GM12878 (cell line): ENCODE results near the gene MVB12B. TPM values are rescaled to one million over a fixed set of nuclear protein-coding genes. Genes with fewer than 3 reads are reported as not detected.

Source experiments
- ATAC-seq: fragments of 200-7000 bp; cut with Tn5 transposase; 3 replicates; pipeline ENCODE4 v1.9.1; 2020; ENCODE audit warnings: mild to moderate bottlenecking, moderate library complexity
- BruUV-seq: library from RNA; stranded (reverse); fragments of 400-500 nt; replicated peaks from 2 replicates; lab custom pipeline; 2021; lab: Mats Ljungman, UMichigan
- CTCF ChIA-PET: fragments of 300-600 bp; sonication (Branson Sonifier 250); formaldehyde crosslinking; extraction: SDS; loops from one replicate; lab custom pipeline; 2021; ENCODE audit warnings: inconsistent platforms; lab: Yijun Ruan, JAX
- POLR2A ChIA-PET: fragments of 350-600 bp; formaldehyde crosslinking; extraction: SDS; loops from one replicate; lab custom pipeline; 2021; ENCODE audit warnings: inconsistent platforms; lab: Charles Lee
- RAD21 ChIA-PET: fragments of 300-600 bp; sonication (Branson Sonifier 250); formaldehyde crosslinking; loops from one replicate; lab custom pipeline; 2023; ENCODE audit warnings: antibody characterized with exemption; ENCODE audit not compliant: unreplicated experiment; lab: Charles Lee
- SMC1A ChIA-PET: fragments of 300-600 bp; sonication (Branson Sonifier 250); formaldehyde crosslinking; loops from one replicate; lab custom pipeline; 2023; ENCODE audit not compliant: unreplicated experiment, uncharacterized antibody; lab: Charles Lee
- DNase-seq: peaks from one replicate; pipeline ENCODE4 v3.0.0-alpha.2; 2011; ENCODE audit warnings: low read depth, low spot score
- FAIRE-seq: peaks from 3 replicates; lab custom pipeline; 2011; peaks lifted over from hg19 to GRCh38; lab: Jason Lieb, UNC
- H2AFZ ChIP-seq: 2 replicates; pipeline ENCODE4 v1.6.0; 2011; ENCODE audit warnings: low read depth, low read length, control low read depth; ENCODE audit not compliant: control insufficient read depth
- H3K27ac ChIP-seq: 2 replicates; pipeline ENCODE4 v1.5.1; 2011; ENCODE audit warnings: control low read depth; ENCODE audit not compliant: control insufficient read depth, insufficient read depth
- H3K27me3 ChIP-seq, 2 experiments: replicated peaks in 1 of 2; 2 replicates each; pipeline versions ENCODE4 v1.6.0 to v1.6.1; 2011; ENCODE audit warnings: low read length in 1 of 2; ENCODE audit not compliant: control insufficient read depth in 2 of 2, insufficient read depth in 2 of 2
- H3K36me3 ChIP-seq, 2 experiments: 2 replicates each; pipeline ENCODE4 v1.5.1; 2011; ENCODE audit warnings: low read length in 1 of 2; ENCODE audit not compliant: control insufficient read depth in 2 of 2, insufficient read depth in 2 of 2
- H3K4me1 ChIP-seq: 2 replicates; pipeline ENCODE4 v1.6.1; 2011; ENCODE audit warnings: mild to moderate bottlenecking, low read length, moderate library complexity, mixed read lengths; ENCODE audit not compliant: control insufficient read depth, insufficient read depth
- H3K4me2 ChIP-seq: 2 replicates; pipeline ENCODE4 v1.6.0; 2011; ENCODE audit warnings: control low read depth; ENCODE audit not compliant: control insufficient read depth, insufficient read depth
- H3K4me3 ChIP-seq: fragments of 200-600 bp; sonication (generic); 2 replicates; pipeline ENCODE4 v1.5.1; 2016
- H3K79me2 ChIP-seq: 2 replicates; pipeline ENCODE4 v1.6.0; 2011; ENCODE audit warnings: low read length; ENCODE audit not compliant: control insufficient read depth, insufficient read depth
- H3K9ac ChIP-seq: 2 replicates; pipeline ENCODE4 v1.8.0; 2011; ENCODE audit warnings: low read length, control low read depth, mixed read lengths; ENCODE audit not compliant: control insufficient read depth, insufficient read depth
- H3K9me3 ChIP-seq: replicated peaks from 3 replicates; pipeline ENCODE4 v1.5.1; 2011; ENCODE audit warnings: mild to moderate bottlenecking, low read length; ENCODE audit not compliant: control insufficient read depth, insufficient read depth
- H4K20me1 ChIP-seq: 2 replicates; pipeline ENCODE4 v1.6.0; 2011; ENCODE audit not compliant: control insufficient read depth, insufficient read depth
- CBX3 ChIP-seq: fragments of 200-600 bp; sonication (generic); IDR thresholded peaks from 2 replicates; pipeline ENCODE4 v1.6.1; 2016; ENCODE audit warnings: low read depth, borderline replicate concordance
- EP300 ChIP-seq, 2 experiments: fragments of 150-350 bp in 1 of 2; IDR thresholded peaks; 2 replicates each; pipeline ENCODE4 v1.6.1; 2011 to 2012; ENCODE audit warnings: low read depth in 2 of 2, low read length in 2 of 2, borderline replicate concordance in 1 of 2, improper control_type of control experiment in 1 of 2, inconsistent platforms in 1 of 2; ENCODE audit not compliant: control insufficient read depth in 1 of 2
- POLR2A ChIP-seq: IDR thresholded peaks from 2 replicates; pipeline ENCODE4 v1.6.1; 2011; ENCODE audit warnings: low read depth, mild to moderate bottlenecking, low read length
- POLR2AphosphoS5 ChIP-seq: IDR thresholded peaks from 2 replicates; pipeline ENCODE4 v1.6.1; 2011; ENCODE audit warnings: mild to moderate bottlenecking, low read length, inconsistent platforms
- RAD21 ChIP-seq: IDR thresholded peaks from 2 replicates; pipeline ENCODE4 v1.6.1; 2011; ENCODE audit warnings: mild to moderate bottlenecking, low read depth, low read length, moderate library complexity; ENCODE audit not compliant: insufficient read depth
- RELA ChIP-seq: fragments of 450-650 bp; IDR thresholded peaks from 2 replicates; pipeline ENCODE4 v1.8.0; 2014; ENCODE audit warnings: borderline replicate concordance; ENCODE audit not compliant: partially characterized antibody
- TARDBP ChIP-seq: IDR thresholded peaks from 2 replicates; pipeline ENCODE4 v1.6.1; 2016; ENCODE audit warnings: borderline replicate concordance
- ZNF24 ChIP-seq: fragments of 450-650 bp; IDR thresholded peaks from 2 replicates; pipeline ENCODE4 v1.6.1; 2017; ENCODE audit warnings: antibody characterized with exemption, mild to moderate bottlenecking
- WGBS: methylation state at CpG from one replicate; pipeline ENCODE4 v1.1.6; 2016; ENCODE audit warnings: low lambda C conversion rate; ENCODE audit not compliant: insufficient replicate concordance, insufficient coverage; ENCODE audit errors: missing lambda C conversion rate; 5-methylcytosine and 5-hydroxymethylcytosine counted together
- in situ Hi-C: fragments of 300-500 bp; cut with MboI; formaldehyde crosslinking; loops from 9 replicates; pipeline ENCODE4 v1.14.3; 2018; ENCODE audit warnings: mixed read lengths
- intact Hi-C: fragments of 100-400 bp; cut with micrococcal nuclease; formaldehyde crosslinking; loops from one replicate; pipeline ENCODE4 v1.14.2; 2022; ENCODE audit not compliant: unreplicated experiment
- polyA plus RNA-seq, 11 experiments: library from polyadenylated mRNA; depleted of rRNA in 4 of 11; unstranded in 6 of 11; stranded (reverse) in 5 of 11; fragments of >200 nt; fragmentation: Nextera tagmentation in 4 of 11; fragmentation: Illumina TruSeq in 1 of 11; extraction: Ambion mirVana in 4 of 11; extraction: Trizol in 1 of 11; gene quantifications; 1 replicate in 1 of 11; 2 replicates in 10 of 11; pipeline versions ENCODE4 v1.2.1 to v1.2.3, GENCODE V29; 2011 to 2016; ENCODE audit warnings: inconsistent platforms in 2 of 11, missing spikeins in 2 of 11, low read depth in 1 of 11
- total RNA-seq, 4 experiments: library from RNA; depleted of rRNA in 3 of 4; stranded (reverse); fragments of >200 nt in 3 of 4; fragmentation: Illumina TruSeq in 1 of 4; extraction: Trizol in 1 of 4; gene quantifications; 2 replicates each; pipeline versions ENCODE4 v1.2.1 to v1.2.3, GENCODE V29; 2013 to 2021
- TF ChIP-seq, protein P1 (sequence below): fragments of 150-350 bp; IDR thresholded peaks from 2 replicates; pipeline ENCODE4 v1.6.1; 2014; ENCODE audit warnings: mild to moderate bottlenecking, low read depth, low read length

Gene MVB12B
- total and polyA plus RNA-seq, 10 of the 15 experiments (the other 5 are each of a cell fraction or from before 2014, with no cell fraction given), result 0.08 TPM; not detected in 9

DNA sequence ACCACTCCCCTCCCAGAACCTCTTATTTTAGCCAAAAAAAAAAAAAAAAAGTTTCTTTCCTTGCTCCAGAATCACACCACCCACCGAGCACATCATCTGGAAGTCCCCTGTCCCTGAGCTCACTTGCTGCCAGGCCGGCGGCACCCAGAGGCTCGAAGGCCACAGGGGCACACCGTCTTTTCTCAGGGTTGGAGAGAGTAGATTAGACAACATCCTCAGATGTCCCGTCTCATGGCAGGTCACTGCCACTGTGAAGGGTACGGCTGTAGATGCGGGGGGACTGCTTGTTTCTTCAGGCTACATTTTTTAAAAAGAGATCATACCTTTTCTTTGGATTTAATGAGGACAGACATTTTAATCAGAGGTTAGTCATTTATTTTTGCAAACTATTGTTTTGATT, 109.0 kb downstream of the MVB12B start:
- no peaks in the 10 kb centered on the region for H3K9me3 ChIP-seq
- peaks cover under 1 to 3% of the 10 kb centered on the region in 2 experiments; a peak in 3 of 4 replicates for H3K27me3 ChIP-seq
- no peak overlapping the region for H3K27ac ChIP-seq
- in situ Hi-C loops, result no loop called here
- no peak for DNase-seq
- WGBS, result 57% methylated on average over 8 of the region's 8 CpGs
- BruUV-seq, result no TSS peak
- SMC1A ChIA-PET, result interaction anchor here (0.6 kb wide), 1 partner anchor 486 kb away, joined by 3 read pairs; no protein-coding TSS in a partner anchor
- no peak for FAIRE-seq
- CTCF ChIA-PET, result no interaction called here
- no peak for ATAC-seq
- TF ChIP-seq RELA (no peak), POLR2AphosphoS5 (no peak)
- intact Hi-C loops, result no loop called here
- no peaks in the 10 kb centered on the region for H4K20me1 ChIP-seq
- H3K79me2 ChIP-seq, result no peaks in the 10 kb centered on the region
- H3K9ac ChIP-seq, result no peak overlapping the region
- H2AFZ ChIP-seq, result no peak overlapping the region
- POLR2A ChIA-PET, result no interaction called here
- no peak overlapping the region for H3K4me2 ChIP-seq
- no peak overlapping the region for H3K4me3 ChIP-seq
- H3K36me3 ChIP-seq, result no peaks in the 10 kb centered on the region
- no peaks in the 10 kb centered on the region for H3K4me1 ChIP-seq
- RAD21 ChIA-PET, result interaction anchor here (0.7 kb wide), 1 partner anchor 235 kb away, joined by 3 read pairs; no protein-coding TSS in a partner anchor

DNA sequence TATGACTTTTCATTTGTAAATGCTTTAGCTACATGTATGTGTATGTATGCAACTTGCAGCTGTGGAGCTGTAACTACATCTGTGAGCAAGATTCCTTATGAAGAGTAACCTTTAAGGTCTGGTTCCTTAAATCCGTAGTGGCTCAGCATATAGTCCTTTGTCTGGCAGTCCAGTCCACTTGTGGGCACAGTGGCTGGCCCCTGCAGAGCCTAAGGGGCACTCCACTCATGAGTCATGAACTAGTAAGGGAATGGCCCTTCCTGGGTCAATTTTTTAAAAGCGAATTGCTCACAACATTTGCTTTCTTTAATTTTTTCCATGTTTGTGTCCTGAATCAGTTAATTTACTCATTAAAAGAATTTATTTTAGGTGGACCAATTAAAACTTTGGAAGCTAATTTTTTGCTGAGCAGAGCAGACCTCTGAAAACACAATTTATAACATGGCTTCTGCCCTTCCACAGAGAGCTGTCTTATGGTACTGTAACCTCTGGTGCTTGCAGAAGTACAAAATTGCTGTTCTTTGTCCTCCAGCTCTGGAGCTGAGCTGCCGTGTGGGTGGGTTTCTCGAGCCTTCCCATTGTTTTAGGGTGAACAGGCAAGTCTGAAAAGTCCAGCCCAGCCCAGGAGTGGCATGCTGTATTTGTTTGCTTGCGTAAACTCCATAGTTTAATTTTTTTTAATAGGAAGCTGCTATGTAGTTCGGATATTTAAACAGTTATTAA, 110.1 kb downstream of the MVB12B start:
- in situ Hi-C loops, result no loop called here
- FAIRE-seq (no peak), ATAC-seq (no peak), DNase-seq (no peak)
- WGBS, result 17% methylated on average over 6 of the region's 6 CpGs
- H3K79me2 ChIP-seq, result no peaks in the 10 kb centered on the region
- H3K9me3 ChIP-seq, result no peaks in the 10 kb centered on the region
- POLR2A ChIA-PET, result no interaction called here
- TF ChIP-seq TARDBP, result no peak
- TF ChIP-seq ZNF24, result no peak
- TF ChIP-seq EP300 (IDR thresholded peaks at IDR 0.05; ENCODE audit: borderline replicate concordance in 1 of 2, control insufficient read depth in 1 of 2, low read depth in 2 of 2, low read length in 2 of 2), result no peak
- TF ChIP-seq CBX3, result no peak
- TF ChIP-seq, protein P1, sequence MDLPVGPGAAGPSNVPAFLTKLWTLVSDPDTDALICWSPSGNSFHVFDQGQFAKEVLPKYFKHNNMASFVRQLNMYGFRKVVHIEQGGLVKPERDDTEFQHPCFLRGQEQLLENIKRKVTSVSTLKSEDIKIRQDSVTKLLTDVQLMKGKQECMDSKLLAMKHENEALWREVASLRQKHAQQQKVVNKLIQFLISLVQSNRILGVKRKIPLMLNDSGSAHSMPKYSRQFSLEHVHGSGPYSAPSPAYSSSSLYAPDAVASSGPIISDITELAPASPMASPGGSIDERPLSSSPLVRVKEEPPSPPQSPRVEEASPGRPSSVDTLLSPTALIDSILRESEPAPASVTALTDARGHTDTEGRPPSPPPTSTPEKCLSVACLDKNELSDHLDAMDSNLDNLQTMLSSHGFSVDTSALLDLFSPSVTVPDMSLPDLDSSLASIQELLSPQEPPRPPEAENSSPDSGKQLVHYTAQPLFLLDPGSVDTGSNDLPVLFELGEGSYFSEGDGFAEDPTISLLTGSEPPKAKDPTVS, result no peak
- TF ChIP-seq RAD21, result no peak
- TF ChIP-seq POLR2A, result no peak
- CTCF ChIA-PET, result interaction anchor here (1.2 kb wide), 1 partner anchor 11 kb away, joined by 3 read pairs; no protein-coding TSS in a partner anchor
- SMC1A ChIA-PET, result no interaction called here
- no TSS peak for BruUV-seq
- RAD21 ChIA-PET, result no interaction called here
- H3K4me3 ChIP-seq, result no peak overlapping the region
- no peak overlapping the region for H3K27ac ChIP-seq
- no peak overlapping the region for H3K9ac ChIP-seq
- intact Hi-C loops, result no loop called here
- H3K36me3 ChIP-seq, result no peaks in the 10 kb centered on the region
- H4K20me1 ChIP-seq, result no peaks in the 10 kb centered on the region
- no peak overlapping the region for H2AFZ ChIP-seq
- no peak overlapping the region for H3K4me2 ChIP-seq
- no peaks in the 10 kb centered on the region for H3K4me1 ChIP-seq
- peaks cover 0 to 3% of the 10 kb centered on the region in 2 experiments; a peak in 3 of 4 replicates for H3K27me3 ChIP-seq
